ENCODE results near the gene RNF227.

The RNF227 gene

DNA sequence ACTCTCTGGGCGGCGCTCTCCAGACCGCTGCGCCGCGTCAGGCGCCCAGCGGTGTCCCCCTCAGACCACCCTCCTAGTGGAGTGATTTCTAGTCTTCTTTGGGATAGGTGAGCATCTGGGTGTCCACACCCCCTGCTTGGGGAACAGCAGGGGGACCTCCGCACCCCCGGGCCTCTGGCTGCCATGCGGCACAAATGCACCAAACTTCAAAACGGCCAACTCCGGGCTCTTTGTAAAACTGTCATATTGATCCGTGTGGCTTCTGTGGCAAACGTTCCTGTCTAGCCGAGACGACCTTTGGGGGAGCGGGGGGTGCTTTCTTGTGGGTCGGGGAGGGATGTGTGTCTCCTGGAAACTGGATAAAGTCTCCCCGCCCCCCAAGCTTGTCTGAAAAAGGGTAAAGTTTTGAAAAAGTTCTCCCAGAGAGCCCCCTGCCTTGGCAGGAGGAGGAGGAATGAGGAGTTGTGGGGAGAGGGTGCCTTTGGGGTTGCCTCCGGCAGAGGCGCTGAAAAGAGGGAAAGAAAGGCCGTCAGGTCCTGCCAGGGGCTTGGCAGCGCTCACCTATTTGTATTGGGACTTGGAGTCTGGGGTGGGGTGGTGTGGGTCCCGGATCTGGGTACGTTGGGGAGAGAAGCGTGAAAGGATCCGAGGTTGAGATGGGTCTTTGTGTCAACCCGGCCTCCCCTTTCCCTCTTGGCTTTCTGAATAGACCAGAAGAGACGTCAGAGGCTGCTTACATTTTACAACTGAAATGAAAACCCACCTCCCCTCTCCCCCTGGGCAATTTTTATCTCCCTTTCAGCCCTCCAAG is 29.7 kb downstream of the RNF227 start:
- Mint-ChIP-seq H3K36me3 (ENCODE audit: low read depth) (peaks cover 22% of the 10 kb centered on the region), H3K27me3 (ENCODE audit: low read depth) (no peaks in the 10 kb centered on the region), H3K9me3 (no peaks in the 10 kb centered on the region), H3K4me1 (no peaks in the 10 kb centered on the region), H3K4me3 (no peak overlapping the region), H3K27ac (no peak overlapping the region)
- TF ChIP-seq, protein P1, sequence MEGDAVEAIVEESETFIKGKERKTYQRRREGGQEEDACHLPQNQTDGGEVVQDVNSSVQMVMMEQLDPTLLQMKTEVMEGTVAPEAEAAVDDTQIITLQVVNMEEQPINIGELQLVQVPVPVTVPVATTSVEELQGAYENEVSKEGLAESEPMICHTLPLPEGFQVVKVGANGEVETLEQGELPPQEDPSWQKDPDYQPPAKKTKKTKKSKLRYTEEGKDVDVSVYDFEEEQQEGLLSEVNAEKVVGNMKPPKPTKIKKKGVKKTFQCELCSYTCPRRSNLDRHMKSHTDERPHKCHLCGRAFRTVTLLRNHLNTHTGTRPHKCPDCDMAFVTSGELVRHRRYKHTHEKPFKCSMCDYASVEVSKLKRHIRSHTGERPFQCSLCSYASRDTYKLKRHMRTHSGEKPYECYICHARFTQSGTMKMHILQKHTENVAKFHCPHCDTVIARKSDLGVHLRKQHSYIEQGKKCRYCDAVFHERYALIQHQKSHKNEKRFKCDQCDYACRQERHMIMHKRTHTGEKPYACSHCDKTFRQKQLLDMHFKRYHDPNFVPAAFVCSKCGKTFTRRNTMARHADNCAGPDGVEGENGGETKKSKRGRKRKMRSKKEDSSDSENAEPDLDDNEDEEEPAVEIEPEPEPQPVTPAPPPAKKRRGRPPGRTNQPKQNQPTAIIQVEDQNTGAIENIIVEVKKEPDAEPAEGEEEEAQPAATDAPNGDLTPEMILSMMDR (IDR thresholded peaks at IDR 0.05; ENCODE audit: unreplicated experiment in 3 of 3) = peak in 1 of 3 experiments; percentile 21

DNA sequence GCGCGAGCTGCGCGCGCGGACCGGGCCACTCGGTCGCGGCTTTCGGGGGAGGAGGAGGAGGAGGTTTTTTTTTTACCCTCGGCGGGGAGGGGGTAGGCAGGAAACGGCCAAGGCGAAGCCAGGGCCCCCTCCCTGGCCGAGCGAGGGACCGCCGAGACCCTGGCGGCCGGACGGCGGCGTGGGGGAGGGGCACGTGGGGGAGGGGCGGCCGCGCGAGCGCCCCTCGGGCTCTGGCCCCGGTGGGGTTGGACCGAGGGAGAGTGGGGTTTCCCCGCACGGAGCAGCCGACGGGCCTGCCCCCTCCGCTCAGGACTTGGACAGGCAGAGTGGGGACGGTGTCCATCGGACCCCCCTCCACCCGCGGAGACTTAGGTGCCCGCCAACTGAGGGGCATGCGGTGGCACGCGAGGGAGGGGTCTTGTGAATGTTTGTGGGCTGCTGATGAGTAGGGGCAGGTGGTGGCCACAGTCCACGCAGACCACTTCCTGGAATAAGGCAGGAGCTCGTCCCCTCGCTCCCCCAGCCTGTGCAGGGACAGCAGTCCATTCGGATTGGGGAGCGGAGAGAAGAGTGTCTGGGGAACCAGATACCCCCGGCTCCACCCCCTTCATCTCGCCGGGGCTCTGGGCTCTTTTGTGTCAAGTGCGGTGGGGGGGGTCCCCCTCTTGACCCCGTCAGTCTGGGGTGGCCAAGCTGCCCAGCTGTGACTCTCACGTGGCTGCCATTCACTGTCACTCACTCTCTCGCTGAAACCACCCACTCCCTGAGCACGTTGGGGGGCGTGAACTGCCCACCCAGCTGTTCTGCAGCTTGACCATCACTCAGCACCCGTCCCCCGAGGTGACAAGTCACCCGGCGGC is 30.5 kb downstream of the RNF227 start:
- TF ChIP-seq, protein P1 (IDR thresholded peaks at IDR 0.05; ENCODE audit: unreplicated experiment in 3 of 3) = no peak
- peaks cover 14% of the 10 kb centered on the region for H3K36me3 Mint-ChIP-seq (ENCODE audit: low read depth)
- H3K4me1 Mint-ChIP-seq = no peaks in the 10 kb centered on the region
- H3K27ac Mint-ChIP-seq = no peak overlapping the region
- H3K9me3 Mint-ChIP-seq = no peaks in the 10 kb centered on the region
- H3K4me3 Mint-ChIP-seq = no peak overlapping the region
- H3K27me3 Mint-ChIP-seq (ENCODE audit: low read depth) = no peaks in the 10 kb centered on the region

DNA sequence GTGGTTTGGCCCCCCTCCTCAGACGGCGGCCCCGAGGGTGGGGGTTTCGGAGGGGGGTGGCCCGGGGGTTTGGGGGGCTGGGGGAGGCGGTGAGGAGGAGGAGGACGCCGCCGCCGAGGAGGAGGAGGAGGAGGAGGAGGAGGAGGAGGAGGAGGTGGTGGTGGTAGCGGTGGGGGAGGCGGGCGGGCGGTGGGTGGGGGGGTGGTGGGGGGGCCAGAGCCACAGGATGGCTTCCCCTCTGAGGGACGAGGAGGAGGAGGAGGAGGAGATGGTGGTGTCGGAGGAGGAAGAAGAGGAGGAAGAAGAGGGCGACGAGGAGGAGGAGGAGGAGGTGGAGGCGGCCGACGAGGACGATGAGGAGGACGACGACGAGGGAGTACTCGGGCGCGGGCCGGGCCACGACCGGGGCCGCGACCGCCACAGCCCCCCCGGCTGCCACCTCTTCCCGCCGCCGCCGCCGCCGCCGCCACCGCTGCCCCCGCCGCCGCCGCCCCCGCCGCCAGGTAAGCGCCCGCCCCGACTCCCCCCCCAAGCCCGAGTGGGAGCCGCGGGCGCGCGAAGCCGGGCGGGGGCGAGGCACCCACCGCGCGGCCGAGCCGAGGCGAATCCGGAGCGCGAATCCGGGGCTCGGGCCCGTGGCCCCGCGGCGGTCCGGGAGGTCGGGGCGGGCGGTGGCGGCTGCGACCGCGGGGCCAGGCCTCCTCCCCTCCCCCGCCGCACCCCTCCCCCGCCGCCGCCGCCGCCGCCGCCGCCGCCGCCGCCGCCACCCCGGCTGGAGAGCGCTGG is 31.3 kb downstream of the RNF227 start:
- Mint-ChIP-seq H3K27ac (no peak overlapping the region), H3K9me3 (no peaks in the 10 kb centered on the region), H3K36me3 (ENCODE audit: low read depth) (peaks cover 6% of the 10 kb centered on the region), H3K4me1 (no peaks in the 10 kb centered on the region), H3K4me3 (peak overlapping the region; percentile 78 to 84 (median 83)), H3K27me3 (ENCODE audit: low read depth) (no peaks in the 10 kb centered on the region)
- TF ChIP-seq, protein P1 (IDR thresholded peaks at IDR 0.05; ENCODE audit: unreplicated experiment in 3 of 3) = no peak

DNA sequence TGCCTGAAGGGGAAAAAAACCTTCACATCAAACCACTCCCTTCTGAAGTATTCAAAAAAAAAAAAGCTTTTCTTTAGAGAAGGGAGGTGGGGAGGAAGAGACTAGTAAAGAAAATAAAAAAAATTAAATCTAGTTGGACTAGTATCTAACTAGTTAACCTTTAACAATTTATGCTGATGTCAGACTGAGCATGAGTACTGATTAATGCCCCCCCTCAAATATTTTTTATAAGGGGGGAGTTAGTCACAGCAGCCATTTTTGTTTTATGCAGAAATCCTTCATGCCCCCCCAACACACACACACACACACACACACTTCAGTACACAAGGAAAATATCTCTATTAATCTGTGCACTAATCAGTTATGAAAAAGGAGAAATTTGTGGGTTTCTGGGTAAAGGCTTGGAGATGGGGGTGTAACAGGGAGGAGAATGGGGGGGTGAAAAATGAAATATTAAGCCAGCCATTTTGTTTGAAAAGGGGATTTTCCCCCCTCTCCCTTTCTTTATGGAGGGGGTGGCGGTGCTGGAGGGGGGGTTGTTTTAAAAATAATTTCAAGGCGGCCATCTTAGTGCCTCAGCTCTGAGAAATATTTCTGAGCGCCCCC is 32.2 kb downstream of the RNF227 start:
- H3K9me3 Mint-ChIP-seq = no peaks in the 10 kb centered on the region
- H3K27ac Mint-ChIP-seq = no peak overlapping the region
- peak overlapping the region in 1 of 3 experiments; percentile 84 for H3K4me3 Mint-ChIP-seq
- H3K4me1 Mint-ChIP-seq = no peaks in the 10 kb centered on the region
- no peaks in the 10 kb centered on the region for H3K36me3 Mint-ChIP-seq (ENCODE audit: low read depth)
- TF ChIP-seq, protein P1 (IDR thresholded peaks at IDR 0.05; ENCODE audit: unreplicated experiment in 3 of 3) = no peak
- H3K27me3 Mint-ChIP-seq (ENCODE audit: low read depth) = no peaks in the 10 kb centered on the region

DNA sequence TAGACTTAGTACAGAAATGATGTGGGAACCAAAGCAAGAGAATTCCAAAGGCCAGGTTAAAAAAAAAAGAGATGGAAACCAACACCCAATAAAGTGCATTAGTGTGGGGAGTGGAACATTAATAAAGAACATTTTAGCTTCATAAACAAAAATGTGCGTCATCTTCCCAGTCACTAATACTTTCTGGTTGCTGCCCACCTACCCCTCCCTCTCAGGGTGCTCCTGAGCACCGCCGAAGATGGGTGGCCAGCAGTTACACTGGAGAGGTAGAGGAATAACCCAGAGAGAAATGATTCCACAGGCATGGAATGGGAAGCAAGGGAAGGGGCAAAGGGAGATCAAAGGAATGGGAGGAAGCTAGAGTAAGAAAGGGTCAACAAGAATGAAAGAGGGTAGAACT is 33.5 kb downstream of the RNF227 start:
- Mint-ChIP-seq H3K27ac (no peak overlapping the region), H3K4me1 (no peaks in the 10 kb centered on the region), H3K27me3 (ENCODE audit: low read depth) (no peaks in the 10 kb centered on the region), H3K4me3 (no peak overlapping the region), H3K36me3 (ENCODE audit: low read depth) (peaks cover 2% of the 10 kb centered on the region), H3K9me3 (no peaks in the 10 kb centered on the region)
- TF ChIP-seq, protein P1 (IDR thresholded peaks at IDR 0.05; ENCODE audit: unreplicated experiment in 3 of 3) = no peak
